ENCODE measurements around the gene TNFRSF6B.

DNA sequence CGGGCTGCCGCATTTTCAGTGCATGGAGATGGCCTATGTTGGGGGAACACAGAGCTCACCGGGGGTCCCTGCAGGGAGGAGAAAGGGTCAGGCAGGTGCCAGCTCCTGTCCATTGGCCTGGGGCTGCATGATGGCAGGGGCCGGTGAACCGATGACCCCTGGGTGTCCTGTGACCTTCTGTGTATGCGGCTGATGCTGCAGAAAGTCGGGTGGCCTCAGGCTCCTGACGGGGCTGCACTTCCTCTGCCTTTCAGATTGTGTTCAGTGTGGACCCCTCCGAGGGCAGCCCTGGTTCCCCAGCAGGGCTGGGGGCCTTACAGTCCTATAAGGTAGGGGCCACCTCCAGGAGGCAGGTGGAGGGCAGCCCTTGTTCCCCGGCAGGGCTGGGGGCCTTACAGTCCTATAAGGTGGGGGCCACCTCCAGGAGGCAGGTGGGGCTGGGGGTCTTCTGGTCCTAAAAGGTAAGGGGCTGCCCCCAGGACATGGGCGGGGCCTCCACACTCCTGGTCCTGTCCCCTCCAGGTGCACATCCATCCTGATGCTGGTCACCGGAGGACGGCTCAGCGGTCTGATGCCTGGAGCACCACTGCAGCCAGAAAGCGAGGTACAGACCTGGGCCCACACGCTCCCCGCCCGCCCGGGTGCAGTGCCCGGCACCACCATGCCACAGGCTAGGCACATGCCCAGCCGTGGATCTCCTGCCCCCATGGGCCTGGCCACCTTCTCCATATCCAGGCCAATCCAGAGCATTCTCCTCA is 11.0 kb upstream of the TNFRSF6B start:
- TF ChIP-seq, protein P1, sequence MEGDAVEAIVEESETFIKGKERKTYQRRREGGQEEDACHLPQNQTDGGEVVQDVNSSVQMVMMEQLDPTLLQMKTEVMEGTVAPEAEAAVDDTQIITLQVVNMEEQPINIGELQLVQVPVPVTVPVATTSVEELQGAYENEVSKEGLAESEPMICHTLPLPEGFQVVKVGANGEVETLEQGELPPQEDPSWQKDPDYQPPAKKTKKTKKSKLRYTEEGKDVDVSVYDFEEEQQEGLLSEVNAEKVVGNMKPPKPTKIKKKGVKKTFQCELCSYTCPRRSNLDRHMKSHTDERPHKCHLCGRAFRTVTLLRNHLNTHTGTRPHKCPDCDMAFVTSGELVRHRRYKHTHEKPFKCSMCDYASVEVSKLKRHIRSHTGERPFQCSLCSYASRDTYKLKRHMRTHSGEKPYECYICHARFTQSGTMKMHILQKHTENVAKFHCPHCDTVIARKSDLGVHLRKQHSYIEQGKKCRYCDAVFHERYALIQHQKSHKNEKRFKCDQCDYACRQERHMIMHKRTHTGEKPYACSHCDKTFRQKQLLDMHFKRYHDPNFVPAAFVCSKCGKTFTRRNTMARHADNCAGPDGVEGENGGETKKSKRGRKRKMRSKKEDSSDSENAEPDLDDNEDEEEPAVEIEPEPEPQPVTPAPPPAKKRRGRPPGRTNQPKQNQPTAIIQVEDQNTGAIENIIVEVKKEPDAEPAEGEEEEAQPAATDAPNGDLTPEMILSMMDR (IDR thresholded peaks at IDR 0.05; ENCODE audit: insufficient read depth, low read depth, low read length), result no peak
- no peak for TF ChIP-seq EZH2 (IDR thresholded peaks at IDR 0.05; ENCODE audit: insufficient read depth, low read length)

All from astrocyte (in vitro differentiated cells and primary cell).